ENCODE results near the gene NFIX. TPM values are rescaled to one million over a fixed set of nuclear protein-coding genes. Genes with fewer than 3 reads are reported as not detected.

Gene NFIX
- total and polyA plus RNA-seq, 2 experiments from 2014 or later, result 0.06 to 0.14 TPM

DNA sequence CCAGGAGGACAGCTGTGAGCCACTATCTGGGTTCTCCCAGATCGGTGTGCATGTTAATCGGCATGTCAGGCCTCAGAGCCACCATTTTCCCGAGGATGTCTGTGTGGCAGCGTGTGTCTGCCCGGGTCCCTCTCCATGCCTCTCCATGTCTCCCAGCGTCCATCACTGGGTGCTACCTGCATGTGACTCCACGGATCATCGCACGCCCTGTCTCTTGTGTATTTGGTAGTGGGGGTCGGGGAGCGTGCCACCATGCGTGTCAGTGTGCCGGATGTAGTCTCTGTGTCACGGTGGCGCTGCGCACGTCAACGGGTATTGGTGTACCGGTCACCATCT lies 5.9 kb downstream of the NFIX start (continued):
- TF ChIP-seq, protein P1, sequence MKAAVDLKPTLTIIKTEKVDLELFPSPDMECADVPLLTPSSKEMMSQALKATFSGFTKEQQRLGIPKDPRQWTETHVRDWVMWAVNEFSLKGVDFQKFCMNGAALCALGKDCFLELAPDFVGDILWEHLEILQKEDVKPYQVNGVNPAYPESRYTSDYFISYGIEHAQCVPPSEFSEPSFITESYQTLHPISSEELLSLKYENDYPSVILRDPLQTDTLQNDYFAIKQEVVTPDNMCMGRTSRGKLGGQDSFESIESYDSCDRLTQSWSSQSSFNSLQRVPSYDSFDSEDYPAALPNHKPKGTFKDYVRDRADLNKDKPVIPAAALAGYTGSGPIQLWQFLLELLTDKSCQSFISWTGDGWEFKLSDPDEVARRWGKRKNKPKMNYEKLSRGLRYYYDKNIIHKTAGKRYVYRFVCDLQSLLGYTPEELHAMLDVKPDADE (IDR thresholded peaks at IDR 0.05), result no peak
- TF ChIP-seq EZH2 (IDR thresholded peaks at IDR 0.05; ENCODE audit: low read depth, unreplicated experiment) (no peak), STAT1 (IDR thresholded peaks at IDR 0.05; ENCODE audit: unreplicated experiment) (no peak), EZH2phosphoT487 (IDR thresholded peaks at IDR 0.05; ENCODE audit: unreplicated experiment) (no peak)

DNA sequence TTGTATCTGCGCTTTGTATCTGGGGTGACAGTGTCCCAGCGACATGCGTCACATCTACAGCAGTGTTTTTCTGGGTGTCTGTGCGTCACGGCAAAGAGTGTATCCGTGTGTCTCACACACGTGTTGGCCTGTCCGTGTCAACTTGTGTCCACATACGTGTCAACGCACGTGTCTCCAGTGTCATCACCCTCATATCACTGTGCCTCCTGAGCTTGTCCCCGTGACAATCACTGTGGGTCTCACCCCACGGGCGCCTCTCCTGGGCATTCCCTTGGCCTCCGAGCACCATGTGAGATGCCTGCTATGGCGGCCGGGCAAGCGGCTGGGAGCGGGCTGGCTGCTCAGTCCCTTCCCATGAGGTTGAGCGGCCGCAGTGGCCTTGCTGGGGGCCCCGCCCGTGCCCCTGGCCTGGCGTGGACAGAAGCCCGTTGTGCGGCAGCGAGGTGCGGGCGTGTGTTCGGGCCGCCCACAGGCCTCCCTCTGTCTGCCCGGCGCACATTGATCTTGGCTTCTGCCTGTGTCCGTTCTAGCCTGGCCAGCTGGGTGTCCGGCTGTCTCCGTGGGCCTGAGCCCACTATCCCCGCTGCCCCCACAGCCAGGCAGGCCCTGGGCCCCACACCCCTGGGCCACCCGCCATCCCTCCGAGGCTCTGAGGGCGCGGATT lies 6.4 kb downstream of the NFIX start:
- no peak overlapping the region for H3K4me3 Mint-ChIP-seq
- no peaks in the 10 kb centered on the region; the same call in 2 of the 3 replicates for H3K36me3 Mint-ChIP-seq (ENCODE audit: low read depth)
- Histone ChIP-seq H2AFZ (no peak overlapping the region), H3K4me3 (no peak overlapping the region), H3K27me3 (ENCODE audit: insufficient read depth) (peaks cover 86% of the 10 kb centered on the region), H3K27ac (ENCODE audit: low read depth) (no peak overlapping the region), H3K79me2 (replicated peaks; ENCODE audit: insufficient read depth) (no peaks in the 10 kb centered on the region), H3K9me2 (ENCODE audit: insufficient read depth) (no peaks in the 10 kb centered on the region), H3K4me2 (no peak overlapping the region), H3K4me1 (ENCODE audit: insufficient read depth) (no peaks in the 10 kb centered on the region), H3F3A (replicated peaks; ENCODE audit: low read depth) (peaks cover 4% of the 10 kb centered on the region; the same call in 1 of the 2 replicates), H3K36me3 (ENCODE audit: insufficient read depth) (no peaks in the 10 kb centered on the region), H4K20me1 (replicated peaks; ENCODE audit: insufficient read depth) (no peaks in the 10 kb centered on the region; the same call in 1 of the 2 replicates)
- H3K27ac Mint-ChIP-seq, result no peak overlapping the region
- ATAC-seq (no peak), DNase-seq (ENCODE audit: low spot score) (no peak)
- no peaks in the 10 kb centered on the region; the same call in 2 of the 3 replicates for H3K4me1 Mint-ChIP-seq
- peaks cover 69% of the 10 kb centered on the region for H3K27me3 Mint-ChIP-seq (ENCODE audit: insufficient read depth, low read depth, poor library complexity)
- H3K9me3 Mint-ChIP-seq, result no peaks in the 10 kb centered on the region
- TF ChIP-seq, protein P2, sequence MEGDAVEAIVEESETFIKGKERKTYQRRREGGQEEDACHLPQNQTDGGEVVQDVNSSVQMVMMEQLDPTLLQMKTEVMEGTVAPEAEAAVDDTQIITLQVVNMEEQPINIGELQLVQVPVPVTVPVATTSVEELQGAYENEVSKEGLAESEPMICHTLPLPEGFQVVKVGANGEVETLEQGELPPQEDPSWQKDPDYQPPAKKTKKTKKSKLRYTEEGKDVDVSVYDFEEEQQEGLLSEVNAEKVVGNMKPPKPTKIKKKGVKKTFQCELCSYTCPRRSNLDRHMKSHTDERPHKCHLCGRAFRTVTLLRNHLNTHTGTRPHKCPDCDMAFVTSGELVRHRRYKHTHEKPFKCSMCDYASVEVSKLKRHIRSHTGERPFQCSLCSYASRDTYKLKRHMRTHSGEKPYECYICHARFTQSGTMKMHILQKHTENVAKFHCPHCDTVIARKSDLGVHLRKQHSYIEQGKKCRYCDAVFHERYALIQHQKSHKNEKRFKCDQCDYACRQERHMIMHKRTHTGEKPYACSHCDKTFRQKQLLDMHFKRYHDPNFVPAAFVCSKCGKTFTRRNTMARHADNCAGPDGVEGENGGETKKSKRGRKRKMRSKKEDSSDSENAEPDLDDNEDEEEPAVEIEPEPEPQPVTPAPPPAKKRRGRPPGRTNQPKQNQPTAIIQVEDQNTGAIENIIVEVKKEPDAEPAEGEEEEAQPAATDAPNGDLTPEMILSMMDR (conservative IDR thresholded peaks at IDR 0.05; ENCODE audit: low read depth in 2 of 2), result no peak
- no peak for TF ChIP-seq ZNF114 (CRISPR knock-in tag; IDR thresholded peaks at IDR 0.05)
- TF ChIP-seq JUNB (IDR thresholded peaks at IDR 0.05; ENCODE audit: unreplicated experiment), result no peak
- no peak for TF ChIP-seq POLR2AphosphoS5 (IDR thresholded peaks at IDR 0.05; ENCODE audit: low read depth)
- TF ChIP-seq NANOG (IDR thresholded peaks at IDR 0.05; ENCODE audit: borderline replicate concordance), result no peak

DNA sequence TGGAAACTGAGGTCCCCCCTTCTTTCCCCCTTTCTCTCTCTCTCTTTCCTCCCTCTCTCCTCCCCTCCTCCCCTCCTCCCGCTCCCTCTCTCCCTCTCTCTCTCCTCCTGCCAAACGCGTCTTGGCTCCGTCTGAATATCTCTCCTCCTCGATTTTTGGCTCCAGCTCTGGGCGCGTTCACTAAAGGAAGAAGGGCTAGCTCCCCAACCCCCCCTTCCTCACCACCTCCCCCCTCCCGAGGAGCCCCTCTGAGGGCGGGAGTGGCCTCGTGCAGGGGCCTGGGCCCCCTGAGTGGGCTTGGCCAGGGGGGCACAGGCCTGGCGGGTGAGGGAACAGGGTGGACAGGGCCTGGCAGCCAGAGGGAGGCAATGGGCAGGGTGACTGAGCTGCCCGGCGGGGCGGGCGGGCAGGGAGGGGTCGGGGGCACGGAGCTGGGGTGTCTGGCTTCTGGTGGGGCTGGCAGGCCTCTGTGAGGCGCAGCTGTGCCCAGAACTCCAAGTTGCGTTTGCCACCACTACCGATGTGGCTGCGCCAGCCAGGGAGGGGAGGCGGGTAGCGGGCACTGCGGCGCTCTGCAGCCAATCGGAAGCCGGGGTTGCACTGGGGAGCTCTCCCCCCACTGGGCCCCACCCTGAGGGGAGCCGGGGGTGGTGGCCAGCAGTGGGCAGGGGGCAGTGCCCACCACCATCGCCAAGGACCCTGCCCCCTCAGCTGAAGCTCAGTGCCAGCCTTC lies 7.1 kb downstream of the NFIX start:
- H3K4me1 ChIP-seq (ENCODE audit: insufficient read depth), result no peaks in the 10 kb centered on the region
- DNase-seq (ENCODE audit: low spot score), result no peak
- peaks cover 68% of the 10 kb centered on the region for H3K27me3 Mint-ChIP-seq (ENCODE audit: insufficient read depth, low read depth, poor library complexity)

More for the DNA sequence above, 7.1 kb downstream of the NFIX start:
- no peaks in the 10 kb centered on the region; the same call in 2 of the 3 replicates for H3K4me1 Mint-ChIP-seq
- H3K36me3 Mint-ChIP-seq (ENCODE audit: low read depth), result no peaks in the 10 kb centered on the region; the same call in 2 of the 3 replicates
- H3K4me2 ChIP-seq, result no peak overlapping the region
- no peaks in the 10 kb centered on the region for H3K79me2 ChIP-seq (replicated peaks; ENCODE audit: insufficient read depth)
- no peak overlapping the region for H2AFZ ChIP-seq
- H4K20me1 ChIP-seq (replicated peaks; ENCODE audit: insufficient read depth), result no peaks in the 10 kb centered on the region; the same call in 1 of the 2 replicates
- no peak overlapping the region for H3K27ac ChIP-seq (ENCODE audit: low read depth)
- no peaks in the 10 kb centered on the region for H3K36me3 ChIP-seq (ENCODE audit: insufficient read depth)
- no peaks in the 10 kb centered on the region for H3K9me2 ChIP-seq (ENCODE audit: insufficient read depth)
- no peak overlapping the region for H3K27ac Mint-ChIP-seq
- no peaks in the 10 kb centered on the region for H3F3A ChIP-seq (replicated peaks; ENCODE audit: low read depth)
- H3K4me3 ChIP-seq, result no peak overlapping the region
- no peaks in the 10 kb centered on the region for H3K9me3 Mint-ChIP-seq
- no peak for ATAC-seq
- peaks cover 86% of the 10 kb centered on the region for H3K27me3 ChIP-seq (ENCODE audit: insufficient read depth)
- H3K4me3 Mint-ChIP-seq, result no peak overlapping the region
- TF ChIP-seq EZH2 (IDR thresholded peaks at IDR 0.05; ENCODE audit: low read depth, unreplicated experiment), result peak; percentile 34
- TF ChIP-seq CREB1 (CRISPR knock-in tag; IDR thresholded peaks at IDR 0.05; ENCODE audit: low read depth), result no peak

All from GM23338 (cell line).